SK-N-SH treated with all-trans-retinoic acid at 6 μM for 48 hours (cell line): ENCODE data around the gene MOGAT1.
A peak's percentile ranks its signal among the peaks of the same experiment; 100 is the strongest.

ENCODE experiments used
- ATAC-seq: fragments of 200-7000 bp; cut with Tn5 transposase; 3 replicates; pipeline ENCODE4 v1.9.1; 2020; ENCODE audit warnings: mild to moderate bottlenecking, moderate library complexity
- ARNTL ChIP-seq: fragments of 450-650 bp; formaldehyde crosslinking; IDR thresholded peaks from 2 replicates; pipeline ENCODE4 v1.5.0; 2020; ENCODE audit warnings: low read depth, mild to moderate bottlenecking, moderate library complexity, borderline replicate concordance
- BACH2 ChIP-seq: fragments of 250-450 bp; sonication (Bioruptor Pico); IDR thresholded peaks from 2 replicates; pipeline ENCODE4 v1.9.0; 2021; ENCODE audit warnings: mild to moderate bottlenecking, borderline replicate concordance
- CREB5 ChIP-seq: fragments of 250-450 bp; sonication (Bioruptor Pico); IDR thresholded peaks from 2 replicates; pipeline ENCODE4 v1.5.1; 2020; ENCODE audit warnings: low read depth, mild to moderate bottlenecking, moderate library complexity
- CSDC2 ChIP-seq: fragments of 250-450 bp; sonication (Bioruptor Pico); IDR thresholded peaks from 2 replicates; pipeline ENCODE4 v1.5.0; 2020; ENCODE audit warnings: mild to moderate bottlenecking, moderate library complexity
- CSRNP3 ChIP-seq: fragments of 250-450 bp; sonication (Bioruptor Pico); IDR thresholded peaks from 2 replicates; pipeline ENCODE4 v1.5.1; 2021; ENCODE audit warnings: mild to moderate bottlenecking, moderate library complexity
- GLIS3 ChIP-seq: fragments of 250-450 bp; sonication (Bioruptor Pico); IDR thresholded peaks from 2 replicates; pipeline ENCODE4 v1.5.0; 2020; ENCODE audit warnings: mild to moderate bottlenecking, moderate library complexity
- ISL1 ChIP-seq: fragments of 250-450 bp; sonication (Bioruptor Pico); IDR thresholded peaks from 2 replicates; pipeline ENCODE4 v2.1.2; 2022; ENCODE audit warnings: mild to moderate bottlenecking, moderate library complexity
- OSR1 ChIP-seq: fragments of 250-450 bp; sonication (Bioruptor Pico); IDR thresholded peaks from 2 replicates; pipeline ENCODE4 v1.8.0; 2022; ENCODE audit warnings: moderate library complexity, mild to moderate bottlenecking, inconsistent platforms
- PATZ1 ChIP-seq: fragments of 250-450 bp; sonication (Bioruptor Pico); IDR thresholded peaks from 2 replicates; pipeline ENCODE4 v1.8.0; 2020; ENCODE audit warnings: mild to moderate bottlenecking, moderate library complexity, borderline replicate concordance
- POU6F1 ChIP-seq: fragments of 250-450 bp; sonication (Bioruptor Pico); IDR thresholded peaks from 2 replicates; pipeline ENCODE4 v1.8.0; 2021; ENCODE audit warnings: low read depth, mild to moderate bottlenecking, moderate library complexity, borderline replicate concordance
- PPARA ChIP-seq: fragments of 250-450 bp; sonication (Bioruptor Pico); IDR thresholded peaks from 2 replicates; pipeline ENCODE4 v1.5.0; 2020; ENCODE audit warnings: mild to moderate bottlenecking, borderline replicate concordance
- RARB ChIP-seq: fragments of 250-450 bp; sonication (Bioruptor Pico); IDR thresholded peaks from 2 replicates; pipeline ENCODE4 v1.8.0; 2021; ENCODE audit warnings: mild to moderate bottlenecking, moderate library complexity
- SNAI2 ChIP-seq: fragments of 250-450 bp; sonication (Bioruptor Pico); IDR thresholded peaks from 2 replicates; pipeline ENCODE4 v1.5.0; 2020; ENCODE audit warnings: mild to moderate bottlenecking, moderate library complexity
- TCF4 ChIP-seq: fragments of 250-450 bp; sonication (Bioruptor Pico); IDR thresholded peaks from 2 replicates; pipeline ENCODE4 v1.8.0; 2021; ENCODE audit warnings: mild to moderate bottlenecking, moderate library complexity, borderline replicate concordance
- TSHZ2 ChIP-seq: fragments of 250-450 bp; sonication (Bioruptor Pico); IDR thresholded peaks from 2 replicates; pipeline ENCODE4 v1.5.0; 2020; ENCODE audit warnings: mild to moderate bottlenecking, moderate library complexity
- ZC3H10 ChIP-seq: fragments of 250-450 bp; sonication (Bioruptor Pico); IDR thresholded peaks from 2 replicates; pipeline ENCODE4 v1.5.1; 2021; ENCODE audit warnings: mild to moderate bottlenecking, moderate library complexity
- ZFP30 ChIP-seq: fragments of 450-650 bp; formaldehyde crosslinking; IDR thresholded peaks from 2 replicates; pipeline ENCODE4 v1.5.0; 2022; ENCODE audit warnings: mild to moderate bottlenecking, moderate library complexity
- ZNF565 ChIP-seq: fragments of 450-650 bp; formaldehyde crosslinking; conservative IDR thresholded peaks from 2 replicates; pipeline ENCODE4 v1.5.0; 2020; ENCODE audit warnings: low read depth, mild to moderate bottlenecking, moderate library complexity
- ZNF70 ChIP-seq: fragments of 450-650 bp; formaldehyde crosslinking; IDR thresholded peaks from 2 replicates; pipeline ENCODE4 v1.5.0; 2020; ENCODE audit warnings: mild to moderate bottlenecking, moderate library complexity

The MOGAT1 gene

GRCh38 chr2:222693837-222694236 is 22.4 kb downstream of the MOGAT1 start:
- TF ChIP-seq ZFP30 = no peak
- no peak for TF ChIP-seq PATZ1 (CRISPR knock-in tag)
- TF ChIP-seq TCF4 (CRISPR knock-in tag) = no peak
- TF ChIP-seq ZNF565 (CRISPR knock-in tag) = no peak
- TF ChIP-seq CREB5 (CRISPR knock-in tag) = no peak
- no peak for TF ChIP-seq CSDC2 (CRISPR knock-in tag)
- no peak for TF ChIP-seq ZNF70 (CRISPR knock-in tag)
- no peak for TF ChIP-seq CSRNP3
- TF ChIP-seq ISL1 (CRISPR knock-in tag) = no peak
- TF ChIP-seq SNAI2 (CRISPR knock-in tag) = no peak
- TF ChIP-seq POU6F1 (CRISPR knock-in tag) = no peak
- TF ChIP-seq RARB (CRISPR knock-in tag) = no peak
- no peak for TF ChIP-seq BACH2
- ATAC-seq = peak; percentile 61; the same call in 2 of the 3 replicates

- ATAC-seq = no peak
- TF ChIP-seq POU6F1 (CRISPR knock-in tag) (no peak), ZC3H10 (no peak), OSR1 (no peak), SNAI2 (CRISPR knock-in tag) (no peak), CREB5 (CRISPR knock-in tag) (no peak), ARNTL (CRISPR knock-in tag) (no peak), CSDC2 (CRISPR knock-in tag) (no peak), ZFP30 (no peak), PPARA (CRISPR knock-in tag) (no peak)
Observed at GRCh38 chr2:222698276-222698675, 26.8 kb downstream of the MOGAT1 start.

GRCh38 chr2:222701233-222701632 is 29.8 kb downstream of the MOGAT1 start:
- no peak for TF ChIP-seq ZFP30
- no peak for TF ChIP-seq GLIS3 (CRISPR knock-in tag)
- no peak for TF ChIP-seq TSHZ2 (CRISPR knock-in tag)
- TF ChIP-seq CSDC2 (CRISPR knock-in tag) = no peak
- no peak for ATAC-seq
